ENCODE results near the gene DBNL. TPM values are rescaled to one million over a fixed set of nuclear protein-coding genes. Genes with fewer than 3 reads are reported as not detected.
"Not testable (repeated sequence)": the region's sequence is repeated elsewhere in the genome, so short reads cannot be mapped to it uniquely, and the experiment has no call there.

The DBNL gene
- total RNA-seq, 5 donors from 2014 or later (not counting 1 experiment from before 2014, with no cell fraction given): 101 to 188 (median 156) TPM

DNA sequence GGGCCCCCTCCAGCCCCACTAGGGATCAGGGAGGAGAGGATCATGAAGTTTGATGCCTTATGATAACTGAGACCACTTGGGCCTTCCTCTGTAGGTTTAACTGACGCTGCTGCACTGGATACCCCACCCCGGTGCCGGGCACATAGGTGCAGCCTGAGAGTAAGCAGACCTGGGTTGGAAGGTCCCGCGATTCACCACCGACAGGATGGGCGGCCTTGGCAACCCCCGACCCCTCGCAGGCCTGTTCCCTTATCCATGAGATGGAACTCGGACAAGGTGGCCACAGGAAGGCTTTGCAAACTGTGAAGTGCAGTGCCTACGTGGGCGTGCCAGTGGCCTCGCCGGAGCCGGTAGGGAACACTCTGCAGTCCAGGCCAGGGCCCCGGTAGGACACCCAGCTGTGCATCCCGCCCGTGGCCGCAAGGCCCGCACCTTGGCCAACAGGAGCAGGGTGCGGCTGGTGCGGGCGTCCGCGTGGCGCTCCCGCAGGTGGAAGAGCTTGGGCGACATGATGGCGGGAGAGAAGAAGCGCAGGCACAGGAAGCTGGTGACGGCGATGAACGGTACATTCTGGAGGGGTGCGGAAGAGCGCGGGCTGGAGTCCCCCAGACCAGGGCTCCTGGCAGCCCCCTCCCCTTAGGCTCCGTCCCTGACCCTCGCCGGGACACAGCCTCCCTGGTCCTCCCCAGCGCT lies 4.6 kb upstream of the DBNL start:
- H3K4me1 Mint-ChIP-seq: peaks cover 6 to 23% (median 15%) of the 10 kb centered on the region in 3 donors
- CTCF ChIA-PET; H3K36me3 Mint-ChIP-seq; POLR2A ChIA-PET; H3K9me3 ChIP-seq; H3K27me3 ChIP-seq (replicated peaks in 1 of 2; ENCODE audit: control insufficient read depth in 2 of 2, extremely low read depth in 1 of 2, insufficient read depth in 2 of 2, low read length in 1 of 2); H3K27me3 Mint-ChIP-seq; H3K9me3 Mint-ChIP-seq; H3K36me3 ChIP-seq (ENCODE audit: control insufficient read depth in 2 of 2, extremely low read depth in 1 of 2, insufficient read depth in 1 of 2, low read length in 1 of 2): not testable (repeated sequence)
- no CpG with 5 or more reads among the region's 40 CpGs for WGBS (ENCODE audit: insufficient coverage)
- peak; percentile 46 to 56 (median 51) for ATAC-seq (replicated peaks in 1 of 4)
- H3K4me3 Mint-ChIP-seq: peak overlapping the region; percentile 50 to 76 (median 74)
- peak overlapping the region in 1 of 2 donors; percentile 37 for H3K4me3 ChIP-seq (ENCODE audit: control insufficient read depth in 1 of 2, extremely low read depth in 1 of 2, low read length in 1 of 2)
- DNase-seq: peak in 1 of 35 experiments; percentile 7
- H3K4me1 ChIP-seq (ENCODE audit: control insufficient read depth in 1 of 2, extremely low read depth in 1 of 2, insufficient read depth in 2 of 2, low read length in 2 of 2): peaks cover 5 to 24% of the 10 kb centered on the region in 2 experiments
- peak overlapping the region; percentile 39 to 58 for H3K27ac Mint-ChIP-seq
- H3K27ac ChIP-seq (ENCODE audit: low read length): peak overlapping the region; percentile 38

DNA sequence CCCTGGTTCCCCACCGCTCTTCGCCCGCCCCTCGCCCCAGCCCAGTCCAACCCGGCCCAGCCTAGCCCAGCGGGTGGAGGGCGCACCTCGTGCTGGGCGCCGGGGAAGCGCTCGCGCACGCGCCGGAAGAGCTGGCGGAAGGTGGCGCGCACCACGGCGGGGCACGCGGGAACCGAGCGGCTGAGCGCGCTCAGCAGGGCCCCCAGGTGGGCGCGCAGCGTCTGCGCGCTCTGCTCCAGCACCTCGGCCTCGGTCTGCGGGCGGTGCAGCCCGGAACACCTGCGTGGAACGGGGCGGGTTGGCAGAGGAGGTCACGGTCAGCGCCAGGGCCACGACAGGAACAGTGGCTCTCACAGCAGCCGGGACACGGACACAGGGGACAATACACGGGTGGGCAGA lies 4.0 kb upstream of the DBNL start:
- POLR2A ChIA-PET; H3K27me3 Mint-ChIP-seq; H3K9me3 ChIP-seq; H3K27me3 ChIP-seq (replicated peaks in 1 of 2; ENCODE audit: control insufficient read depth in 2 of 2, extremely low read depth in 1 of 2, insufficient read depth in 2 of 2, low read length in 1 of 2); H3K36me3 ChIP-seq (ENCODE audit: control insufficient read depth in 2 of 2, extremely low read depth in 1 of 2, insufficient read depth in 1 of 2, low read length in 1 of 2); H3K9me3 Mint-ChIP-seq; H3K36me3 Mint-ChIP-seq: not testable (repeated sequence)
- Histone ChIP-seq H3K4me1 (ENCODE audit: control insufficient read depth in 1 of 2, extremely low read depth in 1 of 2, insufficient read depth in 2 of 2, low read length in 2 of 2) (peaks cover 7 to 29% of the 10 kb centered on the region in 2 experiments), H3K27ac (ENCODE audit: low read length) (peak overlapping the region; percentile 55), H3K4me3 (ENCODE audit: control insufficient read depth in 1 of 2, extremely low read depth in 1 of 2, low read length in 1 of 2) (peak overlapping the region in 1 of 2 donors; percentile 41)
- peaks cover 9 to 28% (median 21%) of the 10 kb centered on the region in 3 donors for H3K4me1 Mint-ChIP-seq
- DNase-seq: peak; percentile 43 to 83 (median 66)
- H3K4me3 Mint-ChIP-seq: peak overlapping the region; percentile 74 to 81 (median 76)
- CTCF ChIA-PET: interaction anchor here in 1 of 2 donors (0.6 kb wide), 1 partner anchor 101 kb away, joined by 4 read pairs; no protein-coding TSS in a partner anchor
- peak overlapping the region; percentile 82 to 87 for H3K27ac Mint-ChIP-seq
- 0% methylated on average over 34 of the region's 46 CpGs for WGBS (ENCODE audit: insufficient coverage)
- ATAC-seq (replicated peaks in 1 of 4): peak; percentile 65 to 77 (median 72)

DNA sequence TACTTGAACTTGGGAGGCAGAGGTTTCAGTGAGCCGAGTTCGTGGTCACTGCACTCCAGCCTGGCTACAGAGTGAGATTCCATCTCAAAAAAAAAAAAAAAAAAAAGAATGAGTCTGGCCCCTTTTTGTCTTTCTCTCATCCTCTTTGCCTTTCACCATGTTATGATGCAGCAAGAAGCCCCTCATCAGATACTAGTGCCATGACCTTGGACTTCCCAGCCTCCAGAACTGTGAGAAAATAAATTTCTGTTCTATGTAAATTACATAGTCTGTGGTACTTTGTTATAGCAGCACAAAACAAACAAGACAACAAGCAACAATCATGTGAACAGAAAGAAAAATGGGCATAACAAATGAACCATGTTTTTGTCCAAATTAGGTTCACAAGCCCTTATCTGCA lies 2.3 kb upstream of the DBNL start:
- no peak overlapping the region for H3K27ac ChIP-seq (ENCODE audit: low read length)
- CTCF ChIA-PET: no interaction called here

DNA sequence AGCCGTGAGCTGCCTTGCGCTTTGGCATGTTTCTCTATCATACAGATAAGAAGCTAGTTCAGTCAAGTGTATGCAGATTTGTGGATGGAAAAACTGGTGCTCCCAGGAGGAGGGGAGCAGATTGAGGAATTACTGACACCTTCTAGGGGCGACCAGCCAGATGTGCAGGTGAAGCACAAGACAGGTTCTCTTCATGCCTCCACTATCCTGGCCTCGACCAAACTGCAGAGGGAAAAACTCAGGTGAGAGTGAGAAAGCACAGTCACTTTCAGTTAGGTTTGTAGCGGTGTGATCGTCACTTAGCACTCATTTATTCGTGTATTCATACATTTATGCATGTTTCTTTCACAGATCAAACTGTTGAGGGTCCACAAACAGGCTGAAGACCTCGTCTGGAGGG lies 600 bp upstream of the DBNL start:
- H3K4me3 Mint-ChIP-seq: peak overlapping the region; percentile 84 to 89 (median 86)
- peaks cover 2% of the 10 kb centered on the region for H3K36me3 Mint-ChIP-seq
- peaks cover 40 to 58% (median 49%) of the 10 kb centered on the region in 3 donors for H3K4me1 Mint-ChIP-seq
- H3K4me3 ChIP-seq (ENCODE audit: control insufficient read depth in 1 of 2, extremely low read depth in 1 of 2, low read length in 1 of 2): peak overlapping the region; percentile 87 to 95
- DNase-seq (no peak), ATAC-seq (replicated peaks in 1 of 4) (no peak)
- ChIA-PET POLR2A (no interaction called here), CTCF (interaction anchor here in 1 of 2 donors (1.6 kb wide), 1 partner anchor 37 kb away, joined by 11 read pairs; no protein-coding TSS in a partner anchor)
- 0% methylated on average over 1 of the region's 8 CpGs for WGBS (ENCODE audit: insufficient coverage)
- H3K9me3 ChIP-seq: no peaks in the 10 kb centered on the region
- H3K4me1 ChIP-seq (ENCODE audit: control insufficient read depth in 1 of 2, extremely low read depth in 1 of 2, insufficient read depth in 2 of 2, low read length in 2 of 2): peaks cover 27 to 60% of the 10 kb centered on the region in 2 experiments
- peaks cover 3 to 11% of the 10 kb centered on the region in 2 donors for H3K36me3 ChIP-seq (ENCODE audit: control insufficient read depth in 2 of 2, extremely low read depth in 1 of 2, insufficient read depth in 1 of 2, low read length in 1 of 2)
- peak overlapping the region; percentile 76 for H3K27ac ChIP-seq (ENCODE audit: low read length)
- H3K9me3 Mint-ChIP-seq: no peaks in the 10 kb centered on the region
- H3K27me3 Mint-ChIP-seq: no peaks in the 10 kb centered on the region
- H3K27ac Mint-ChIP-seq: peak overlapping the region; percentile 95 to 96
- H3K27me3 ChIP-seq (replicated peaks in 1 of 2; ENCODE audit: control insufficient read depth in 2 of 2, extremely low read depth in 1 of 2, insufficient read depth in 2 of 2, low read length in 1 of 2): no peaks in the 10 kb centered on the region

More for the DNA sequence above, 2.3 kb upstream of the DBNL start:
- ATAC-seq (replicated peaks in 1 of 4): no peak
- H3K27me3 ChIP-seq (replicated peaks in 1 of 2; ENCODE audit: control insufficient read depth in 2 of 2, extremely low read depth in 1 of 2, insufficient read depth in 2 of 2, low read length in 1 of 2): no peaks in the 10 kb centered on the region
- DNase-seq: no peak
- no CpG with 5 or more reads among the region's 2 CpGs for WGBS (ENCODE audit: insufficient coverage)
- peaks cover 2% of the 10 kb centered on the region for H3K36me3 Mint-ChIP-seq
- H3K4me3 Mint-ChIP-seq: peak overlapping the region; percentile 29 to 53 (median 36)
- H3K27ac Mint-ChIP-seq: peak overlapping the region; percentile 76
- H3K36me3 ChIP-seq (ENCODE audit: control insufficient read depth in 2 of 2, extremely low read depth in 1 of 2, insufficient read depth in 1 of 2, low read length in 1 of 2): peaks cover 3 to 4% of the 10 kb centered on the region in 2 donors
- POLR2A ChIA-PET: interaction anchor here (0.7 kb wide), 2 partner anchors 33 to 948 kb away, joined by 3 to 10 read pairs; no protein-coding TSS in a partner anchor
- H3K4me3 ChIP-seq (ENCODE audit: control insufficient read depth in 1 of 2, extremely low read depth in 1 of 2, low read length in 1 of 2): no peak overlapping the region
- no peaks in the 10 kb centered on the region for H3K9me3 ChIP-seq
- no peaks in the 10 kb centered on the region for H3K9me3 Mint-ChIP-seq
- H3K4me1 ChIP-seq (ENCODE audit: control insufficient read depth in 1 of 2, extremely low read depth in 1 of 2, insufficient read depth in 2 of 2, low read length in 2 of 2): peaks cover 24 to 46% of the 10 kb centered on the region in 2 experiments
- peaks cover 27 to 46% (median 38%) of the 10 kb centered on the region in 3 donors for H3K4me1 Mint-ChIP-seq
- H3K27me3 Mint-ChIP-seq: no peaks in the 10 kb centered on the region

DNA sequence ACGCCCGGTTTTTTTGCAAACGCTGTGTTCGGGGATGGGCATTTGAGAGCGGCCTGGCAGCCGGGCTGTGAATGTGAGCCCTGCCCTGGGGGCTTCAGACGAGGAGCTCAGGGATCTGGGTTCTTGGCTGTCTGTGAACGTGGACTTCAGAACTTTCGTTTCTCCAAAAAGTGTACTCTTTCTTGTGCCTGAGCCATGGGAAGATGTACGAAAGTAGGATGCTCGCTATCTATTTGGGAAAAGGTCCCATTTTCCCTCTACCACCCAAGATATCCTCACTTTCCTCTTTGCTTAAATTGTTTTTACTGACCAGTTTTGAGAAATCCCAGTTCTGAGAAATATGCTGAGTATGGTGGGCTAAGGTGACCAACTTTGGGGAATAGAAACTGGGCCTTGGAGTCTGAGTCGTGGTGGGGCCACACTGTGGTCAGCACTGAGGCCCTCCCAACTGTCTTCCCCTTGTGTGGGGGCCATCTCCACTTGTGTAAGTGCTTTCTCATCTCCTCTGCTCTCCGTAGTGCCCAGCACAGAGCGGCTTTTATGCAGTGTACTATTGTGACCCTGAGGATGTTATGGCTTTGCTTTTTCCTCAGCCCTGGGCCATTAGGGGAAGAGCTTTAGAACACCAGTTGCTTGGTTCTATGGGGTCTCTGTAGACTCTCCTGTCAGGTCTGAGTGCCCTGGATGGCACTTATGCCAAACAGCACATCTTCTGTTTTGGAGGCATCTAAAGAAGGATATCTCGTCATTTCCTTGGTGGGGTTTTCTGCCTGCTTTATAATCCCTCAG lies 918 bp downstream of the DBNL start:
- Histone ChIP-seq H3K9me3 (no peaks in the 10 kb centered on the region), H3K27ac (ENCODE audit: low read length) (peak overlapping the region; percentile 76), H3K27me3 (replicated peaks in 1 of 2; ENCODE audit: control insufficient read depth in 2 of 2, extremely low read depth in 1 of 2, insufficient read depth in 2 of 2, low read length in 1 of 2) (no peaks in the 10 kb centered on the region), H3K36me3 (ENCODE audit: control insufficient read depth in 2 of 2, extremely low read depth in 1 of 2, insufficient read depth in 1 of 2, low read length in 1 of 2) (peaks cover 7 to 24% of the 10 kb centered on the region in 2 donors), H3K4me1 (ENCODE audit: control insufficient read depth in 1 of 2, extremely low read depth in 1 of 2, insufficient read depth in 2 of 2, low read length in 2 of 2) (peaks cover 31 to 68% of the 10 kb centered on the region in 2 experiments), H3K4me3 (ENCODE audit: control insufficient read depth in 1 of 2, extremely low read depth in 1 of 2, low read length in 1 of 2) (peak overlapping the region; percentile 67 to 95)
- peak in 1 of 35 experiments; percentile 41 for DNase-seq
- peak in 1 of 4 experiments; percentile 3 for ATAC-seq (replicated peaks in 1 of 4)
- peak overlapping the region; percentile 84 to 89 (median 86) for H3K4me3 Mint-ChIP-seq
- no peaks in the 10 kb centered on the region for H3K27me3 Mint-ChIP-seq
- CTCF ChIA-PET: interaction anchor here (0.6 to 1.6 kb wide), 4 partner anchors 26 to 1113 kb away, joined by 3 to 11 read pairs (median 6); partner anchors contain the start of genes MRPL32 (in 1 of the 2) and PSMA2 (in 1 of the 2)
- H3K36me3 Mint-ChIP-seq: peaks cover 9% of the 10 kb centered on the region
- H3K4me1 Mint-ChIP-seq: peaks cover 54 to 68% (median 60%) of the 10 kb centered on the region in 3 donors
- 13% methylated on average over 8 of the region's 15 CpGs for WGBS (ENCODE audit: insufficient coverage)
- no peaks in the 10 kb centered on the region for H3K9me3 Mint-ChIP-seq
- peak overlapping the region; percentile 93 to 96 for H3K27ac Mint-ChIP-seq
- POLR2A ChIA-PET: interaction anchor here (0.6 to 0.7 kb wide), 2 partner anchors 411 to 520 kb away, joined by 4 to 5 read pairs; no protein-coding TSS in a partner anchor
